HG03521 (cell line): ENCODE measurements around the gene TCERG1L.
"Not testable (repeated sequence)": the region's sequence is repeated elsewhere in the genome, so short reads cannot be mapped to it uniquely, and the experiment has no call there.

Experiments
- ATAC-seq: cut with Tn5 transposase; IDR thresholded peaks from one replicate; pipeline ENCODE4 v1.9.1; 2021; ENCODE audit warnings: mild to moderate bottlenecking, moderate library complexity; ENCODE audit not compliant: unreplicated experiment

The TCERG1L gene

DNA sequence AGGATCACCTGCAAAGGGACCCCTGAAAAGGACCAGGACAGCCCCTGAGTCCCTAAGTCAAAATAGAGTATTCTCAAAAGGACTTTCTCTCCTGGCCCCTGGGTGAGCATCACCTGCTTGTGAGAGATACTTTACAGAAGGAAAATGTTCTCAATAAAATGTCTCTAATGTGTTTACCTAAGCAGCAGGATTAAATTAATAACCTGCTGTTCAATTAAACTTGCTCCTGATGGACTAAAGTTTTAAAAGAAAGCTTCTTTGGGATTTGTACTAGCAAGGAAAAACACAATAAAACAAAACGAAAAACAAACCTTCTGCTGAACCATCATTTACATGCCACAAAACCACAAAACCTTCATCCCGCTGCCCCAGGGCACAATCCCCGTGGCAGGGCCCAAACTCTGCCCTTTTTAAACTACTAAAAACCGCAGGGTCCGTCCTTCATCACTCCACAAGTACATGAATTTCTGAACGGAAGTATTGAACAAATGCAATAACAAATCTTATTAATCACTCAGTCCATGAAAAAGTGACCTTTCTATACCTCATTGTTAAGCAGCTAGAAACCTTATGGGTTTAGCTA, 197.7 kb downstream of the TCERG1L start:
- no peak for ATAC-seq

DNA sequence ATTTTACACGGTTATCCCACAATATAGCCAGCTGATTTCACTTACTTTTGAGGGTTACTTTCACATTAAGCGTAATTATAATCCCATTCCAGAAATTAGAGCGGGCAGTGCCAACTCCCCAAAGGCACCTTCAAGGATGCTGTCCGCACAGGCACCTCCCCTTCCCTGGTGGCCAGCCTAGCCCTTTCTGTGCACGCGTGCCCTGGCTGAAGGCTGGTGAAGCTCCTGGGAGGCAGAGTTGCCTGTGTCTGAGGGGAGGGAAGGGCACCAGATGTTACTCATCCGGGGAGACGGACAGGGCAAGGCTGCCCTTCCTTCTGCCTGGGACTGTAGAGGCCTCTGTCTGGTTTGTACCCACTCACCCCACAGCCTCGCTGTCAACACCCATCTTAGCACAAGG, 198.4 kb downstream of the TCERG1L start:
- no peak for ATAC-seq

DNA sequence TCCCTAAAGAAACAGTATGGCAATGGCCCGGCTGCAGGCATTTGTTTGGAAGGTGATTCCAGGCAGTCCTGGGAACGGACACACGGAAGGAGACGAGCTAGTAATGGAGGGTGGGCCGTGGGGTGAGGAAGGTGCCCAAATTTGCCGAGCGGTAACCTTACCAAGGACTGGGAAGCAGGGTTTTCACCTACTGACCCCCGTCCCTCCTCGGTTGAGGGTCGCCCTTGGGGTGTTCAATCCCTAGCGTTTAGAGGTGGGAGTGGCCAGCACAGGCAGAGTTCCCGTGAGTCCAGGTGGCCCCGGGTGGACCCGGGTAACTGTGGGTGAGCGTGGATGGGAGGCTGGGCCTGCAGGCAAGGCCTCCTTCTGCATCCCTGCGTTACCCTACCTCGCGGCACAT, 198.8 kb downstream of the TCERG1L start:
- ATAC-seq, result no peak

DNA sequence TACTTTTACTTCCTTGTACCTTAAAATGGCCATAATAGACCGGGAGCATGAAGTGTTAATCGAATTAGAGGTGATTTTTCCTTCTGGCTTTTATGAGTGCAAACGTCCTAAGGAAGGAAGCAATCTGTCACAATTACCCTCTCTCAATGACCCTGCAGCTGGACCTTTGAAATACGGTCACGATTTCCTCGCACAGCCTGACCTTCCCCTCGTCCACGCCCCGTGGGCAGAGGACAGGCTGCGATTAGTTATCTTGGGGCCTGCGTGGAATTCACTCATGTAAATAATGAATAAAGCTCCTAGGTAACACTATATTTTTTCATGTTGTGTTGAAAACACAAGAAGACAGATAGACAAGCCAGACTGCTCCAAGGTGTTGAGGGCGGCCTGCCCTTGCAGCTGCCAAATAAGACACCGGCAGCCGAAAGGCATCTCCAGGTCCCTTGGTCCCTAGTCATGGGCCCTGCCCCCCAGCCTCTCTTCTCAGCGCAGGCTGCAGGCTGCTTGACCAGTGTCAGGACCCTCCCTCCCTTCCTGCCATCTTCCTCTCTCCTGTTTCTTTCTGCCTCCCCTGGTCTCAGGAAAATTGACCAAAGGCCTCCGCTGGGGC, 199.9 kb downstream of the TCERG1L start:
- no peak for ATAC-seq

DNA sequence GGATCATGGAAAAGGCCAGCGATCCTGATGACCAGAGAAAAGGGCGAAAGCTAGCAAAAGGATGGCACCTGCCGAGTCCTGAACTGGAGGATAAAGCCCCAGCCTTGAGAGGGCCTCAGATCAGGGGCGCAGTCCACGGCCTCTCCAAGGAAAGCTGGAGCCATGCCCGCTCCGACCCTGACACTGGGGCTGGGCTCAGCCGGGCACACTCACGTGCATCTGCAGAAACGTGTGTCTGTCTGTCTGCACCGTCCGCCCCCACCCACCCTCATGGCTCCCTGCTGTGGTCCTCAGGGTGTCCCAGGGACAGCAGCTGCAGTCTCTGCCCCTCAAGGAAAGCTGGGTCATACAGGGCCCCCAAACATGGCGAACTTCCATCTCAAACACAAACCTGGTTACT, 200.5 kb downstream of the TCERG1L start:
- ATAC-seq, result no peak

DNA sequence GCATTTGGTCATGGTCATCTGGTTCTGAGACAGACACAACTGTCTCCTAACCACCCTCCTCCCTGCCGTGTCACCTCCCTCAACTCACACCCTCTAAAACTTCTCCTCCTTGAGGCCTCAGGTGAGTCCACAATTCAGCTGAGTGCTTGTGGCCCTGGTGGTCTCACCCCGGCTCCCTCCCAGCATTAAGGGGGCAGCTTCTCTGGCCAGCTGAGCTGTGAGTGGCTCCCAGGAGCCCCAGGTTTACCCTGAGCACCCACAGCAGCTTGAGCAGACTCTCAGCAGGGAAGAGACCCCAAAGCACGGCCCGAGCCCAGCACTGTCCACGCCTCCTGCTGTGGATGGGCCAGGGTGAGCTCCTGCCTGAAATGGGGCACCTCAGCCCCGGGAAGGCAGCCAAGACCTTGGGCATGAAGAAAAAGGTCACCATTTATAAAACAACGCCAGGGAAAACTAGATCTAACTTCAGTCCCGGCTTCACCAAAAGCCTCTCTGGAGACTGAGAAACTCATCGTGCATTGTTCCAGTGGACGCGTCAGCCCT, 201.2 kb downstream of the TCERG1L start:
- ATAC-seq, result no peak

DNA sequence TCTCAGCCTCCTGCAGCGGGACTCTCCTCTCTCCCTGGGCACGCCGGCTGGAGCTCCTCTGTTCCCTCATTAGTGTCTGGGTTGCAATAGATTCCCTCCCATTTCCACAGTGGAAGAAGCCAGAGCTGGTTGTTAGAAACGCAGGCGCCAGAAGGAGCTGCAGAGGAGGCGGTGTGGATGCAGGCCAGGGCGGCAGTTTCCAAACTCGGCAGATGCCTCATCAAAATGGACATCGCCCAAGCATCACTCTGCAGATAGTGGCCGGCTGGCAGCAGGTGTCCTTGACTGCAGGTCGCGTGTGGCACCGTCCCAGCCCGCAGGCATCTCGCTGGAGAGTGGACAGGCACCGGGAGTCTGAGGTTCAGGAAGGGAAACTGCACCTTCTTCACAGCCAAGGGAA, 201.8 kb downstream of the TCERG1L start:
- no peak for ATAC-seq

DNA sequence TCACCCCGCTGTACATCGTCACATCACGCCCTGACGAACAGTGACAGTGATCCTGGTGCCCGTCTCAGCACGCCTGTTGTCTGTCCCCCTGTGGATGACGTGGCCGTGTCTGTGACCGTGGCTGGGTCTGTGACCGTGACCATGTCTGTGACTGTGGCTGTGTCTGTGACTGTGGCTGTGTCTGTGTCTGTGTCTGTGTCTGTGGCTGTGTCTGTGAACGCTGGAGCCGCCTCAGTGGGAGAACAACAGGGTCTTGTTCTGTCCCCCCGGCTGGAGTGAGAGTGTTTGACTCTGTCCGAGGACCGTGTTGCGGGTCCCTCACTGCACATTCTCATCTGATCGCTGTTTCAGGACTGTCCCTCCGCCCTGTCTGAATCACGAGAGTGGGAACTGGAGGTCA, 202.2 kb downstream of the TCERG1L start:
- ATAC-seq, result no peak

DNA sequence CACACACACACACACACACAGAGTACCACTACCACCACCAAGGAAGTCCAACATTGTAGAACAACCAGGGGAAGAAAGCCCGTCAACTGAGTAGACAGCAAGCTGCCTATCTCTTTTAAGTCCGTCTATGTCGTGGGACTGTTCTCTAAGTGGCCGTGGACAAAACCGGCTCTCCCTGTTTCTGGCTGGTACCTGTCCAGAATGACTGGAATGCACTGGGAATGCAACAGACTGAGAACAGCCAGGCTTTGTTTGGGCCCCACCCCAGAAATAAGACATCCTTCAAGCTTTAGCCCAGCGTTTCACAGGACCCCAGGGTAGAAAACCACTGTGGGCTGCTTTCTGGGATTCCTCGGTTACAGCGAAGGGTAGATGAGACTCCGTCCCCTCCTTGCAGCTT, 203.6 kb downstream of the TCERG1L start:
- ATAC-seq, result no peak

DNA sequence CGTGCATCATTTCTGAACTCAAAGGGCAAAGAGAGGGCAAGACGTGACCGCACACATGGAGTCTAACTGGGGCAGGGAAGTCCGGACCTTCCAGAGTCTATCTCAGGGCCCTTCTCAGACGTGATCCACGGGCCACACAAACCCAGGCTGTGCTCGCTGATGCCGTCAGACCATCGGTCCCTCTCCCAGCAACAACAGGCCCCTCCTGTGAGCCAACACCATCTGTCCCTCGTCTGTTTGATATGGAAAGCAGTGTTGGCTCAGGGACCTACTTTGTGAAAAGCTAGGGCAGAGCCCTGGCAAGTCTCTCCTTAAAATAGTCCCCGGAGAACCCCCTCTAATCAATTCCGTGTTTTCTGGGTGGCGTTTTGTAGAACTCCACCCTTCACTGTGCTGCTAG, 208.8 kb downstream of the TCERG1L start:
- ATAC-seq, result no peak

DNA sequence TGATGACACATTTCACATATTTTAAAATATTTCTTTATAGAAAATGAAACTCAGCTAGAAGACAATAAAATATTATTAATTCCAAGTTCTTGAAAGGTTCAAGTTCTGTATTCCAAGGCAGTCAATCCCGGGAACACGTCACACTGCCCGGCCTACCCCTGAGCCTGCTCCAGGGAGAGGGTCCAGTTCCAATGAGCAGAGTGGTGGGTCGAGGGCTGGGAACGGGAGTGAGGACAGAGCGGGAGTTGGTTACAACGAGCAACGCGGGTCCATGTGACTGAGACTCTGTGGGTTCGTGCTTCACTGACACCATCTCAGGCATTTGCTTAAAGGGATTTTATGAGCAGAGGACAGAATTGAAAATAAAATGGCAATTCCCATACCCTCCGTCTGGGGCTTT, 209.4 kb downstream of the TCERG1L start:
- no peak for ATAC-seq

DNA sequence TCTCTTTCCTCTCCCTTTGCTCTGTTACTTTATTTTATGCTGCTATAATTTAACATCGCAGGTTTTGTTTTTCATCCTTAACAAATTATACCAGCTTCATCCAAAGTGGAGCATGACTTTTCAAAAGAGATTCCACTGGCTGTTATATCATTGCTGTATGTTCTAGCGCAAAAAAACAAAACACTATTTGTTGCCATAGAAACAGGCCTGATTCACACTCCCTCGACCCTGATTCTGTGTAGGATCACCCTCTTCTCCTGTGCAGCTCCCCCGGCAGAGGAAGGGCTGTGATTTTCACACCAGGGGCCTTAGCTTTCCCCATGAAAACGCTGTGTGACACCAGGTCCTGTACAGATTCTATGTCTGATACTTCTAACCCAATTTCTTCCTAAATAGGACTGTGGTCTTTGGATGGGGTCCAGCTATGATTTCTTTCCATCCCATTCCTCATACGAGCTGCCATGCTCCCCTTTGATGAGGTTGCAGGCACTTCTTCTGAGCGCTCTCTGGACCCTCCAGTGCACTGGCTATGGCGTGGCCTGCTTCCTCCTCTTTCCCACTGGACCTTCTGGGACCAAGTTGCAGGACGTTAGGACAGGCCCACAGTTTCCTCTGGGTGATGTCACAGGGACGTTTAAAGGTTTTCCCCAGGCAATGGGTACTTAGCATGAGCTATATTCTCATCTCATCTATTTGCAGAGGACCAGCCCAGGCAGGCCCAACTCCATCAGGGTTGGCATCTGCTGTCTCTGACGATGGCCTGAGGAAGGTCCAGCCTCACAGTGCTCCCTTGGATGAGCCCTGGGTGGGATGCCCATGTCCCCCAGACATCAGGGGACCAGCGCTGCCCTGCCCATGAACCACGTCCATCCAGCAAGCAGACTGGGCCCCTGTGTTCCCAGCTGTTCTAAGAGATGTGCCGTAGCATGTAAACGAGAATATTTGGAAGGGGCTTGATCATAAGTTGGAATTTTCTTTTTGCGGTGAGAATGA, 210.8 kb downstream of the TCERG1L start:
- ATAC-seq, result not testable (repeated sequence)

DNA sequence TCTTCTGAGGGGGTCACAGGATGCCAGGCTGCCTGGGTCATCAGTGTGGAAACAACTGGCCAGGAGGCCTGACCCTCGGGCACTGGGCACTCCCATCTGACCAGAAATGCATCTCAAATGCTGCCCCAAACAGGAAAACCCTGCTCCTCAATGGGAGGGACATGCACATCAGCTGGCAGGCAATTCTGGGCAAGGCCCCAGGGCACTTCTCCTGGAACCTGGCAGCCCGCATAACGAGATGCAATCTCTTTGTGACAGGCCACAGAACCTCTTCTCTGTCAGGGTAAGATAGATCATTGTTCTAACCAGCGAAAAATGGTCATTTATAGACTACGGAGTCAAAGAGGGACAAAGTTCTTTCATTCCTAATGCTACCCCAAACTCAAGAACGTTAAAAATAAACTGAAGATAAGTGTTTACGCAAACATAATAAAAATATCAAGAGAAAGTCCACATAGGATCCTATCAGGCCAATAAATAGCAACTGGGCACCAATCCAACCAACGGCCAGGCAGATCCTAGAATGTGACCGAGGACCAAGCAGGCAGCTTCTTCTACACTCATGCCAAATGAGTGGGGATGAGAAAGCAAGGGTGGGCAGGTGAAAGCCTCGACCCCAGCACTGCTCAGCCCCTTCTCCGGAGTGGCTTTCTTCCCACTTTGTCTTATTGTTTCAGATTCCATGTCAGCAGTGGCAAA, 212.3 kb downstream of the TCERG1L start:
- ATAC-seq, result no peak

DNA sequence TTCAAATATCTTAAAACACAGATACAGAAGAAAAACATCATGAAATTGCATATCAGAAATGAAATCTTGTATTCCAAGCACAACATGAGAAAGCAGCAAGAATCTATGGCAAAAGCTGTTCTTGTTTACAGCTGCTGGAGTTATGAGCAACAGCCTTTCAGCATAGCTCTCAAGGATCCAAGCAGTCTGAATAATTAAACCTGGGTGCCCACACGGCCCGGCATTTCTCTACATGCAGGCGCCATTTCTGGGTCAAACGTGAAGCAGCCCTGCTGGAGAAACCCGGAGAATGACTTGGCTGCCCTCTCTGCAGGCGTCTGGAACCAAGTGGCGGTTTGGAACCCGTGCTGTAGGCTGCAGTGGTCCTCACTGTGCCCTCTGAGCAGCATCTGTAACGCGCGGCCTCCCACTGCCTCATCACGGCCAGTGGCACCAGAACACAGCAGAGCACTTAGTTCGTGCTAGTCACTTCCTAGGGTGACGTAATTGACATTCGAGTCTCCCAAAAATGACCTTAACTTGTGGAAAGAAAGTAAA, 213.0 kb downstream of the TCERG1L start:
- ATAC-seq, result no peak

DNA sequence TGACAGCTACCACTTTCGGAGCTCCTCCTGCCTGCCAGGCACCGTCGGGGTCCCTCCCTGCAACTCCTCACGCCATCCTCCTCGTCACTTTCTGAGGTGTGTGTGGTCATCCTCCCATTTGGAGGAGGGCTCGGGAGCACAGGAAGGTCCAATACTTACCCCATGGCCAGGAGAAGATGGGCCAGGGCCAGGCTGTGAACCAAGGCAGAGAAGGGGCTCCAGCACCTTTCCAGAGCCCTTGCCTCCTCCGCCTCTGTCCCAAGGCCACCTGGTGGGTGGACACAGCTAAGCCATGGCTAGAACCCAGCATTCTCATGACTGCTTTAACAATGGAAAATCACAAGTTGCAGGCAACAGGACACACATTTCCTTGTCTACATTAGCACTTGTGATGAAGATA, 215.5 kb downstream of the TCERG1L start:
- no peak for ATAC-seq

DNA sequence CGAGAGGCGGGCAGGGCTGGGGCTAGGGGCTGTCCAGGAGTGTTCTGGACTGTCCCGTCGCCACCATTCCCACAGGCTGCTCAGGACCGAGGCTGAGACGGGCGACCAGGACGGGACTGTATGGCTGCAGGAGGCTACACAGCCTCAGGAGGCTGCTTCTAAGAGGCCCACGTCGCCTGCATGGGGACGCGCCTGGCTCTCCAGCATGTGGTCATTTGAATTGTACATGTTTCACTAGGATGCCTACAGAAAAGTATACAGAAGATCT, 216.3 kb downstream of the TCERG1L start:
- no peak for ATAC-seq

DNA sequence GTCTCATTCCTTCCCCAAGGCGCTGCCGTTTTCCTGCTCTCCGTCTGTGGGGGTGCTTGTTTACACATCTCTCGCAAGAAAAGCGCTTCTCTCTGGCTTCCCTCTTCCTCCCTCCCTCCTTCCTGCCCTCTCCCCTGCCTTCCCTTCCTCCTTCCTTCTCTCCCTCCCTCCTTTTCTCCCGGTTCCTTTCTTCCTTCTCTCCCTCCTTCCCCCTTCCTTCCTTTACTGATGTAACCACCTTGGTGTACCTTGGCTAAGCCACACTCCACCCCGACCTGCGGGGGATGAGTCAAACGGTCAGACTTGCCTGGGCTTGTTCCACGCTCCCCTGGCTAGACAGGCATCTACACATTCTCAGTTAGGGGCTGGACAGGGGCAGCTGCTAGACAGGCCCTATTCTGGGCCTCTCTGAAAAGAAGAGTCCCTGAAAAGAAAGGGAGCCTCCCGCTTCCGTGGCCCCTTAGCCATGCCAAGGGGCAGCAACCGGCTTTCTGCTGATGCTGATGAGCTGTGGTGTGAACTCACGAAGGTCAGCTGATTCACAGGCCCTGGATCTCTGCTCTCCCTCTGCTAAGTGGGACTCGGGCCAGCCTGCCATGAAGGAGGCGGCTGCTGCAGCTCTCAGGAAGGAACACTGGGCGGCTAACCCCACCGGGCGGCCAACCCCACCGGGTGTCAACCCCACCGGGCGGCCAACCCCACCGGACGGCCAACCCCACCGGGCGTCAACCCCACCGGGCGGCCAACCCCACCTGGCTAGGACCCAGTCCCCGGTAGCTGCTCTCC, 216.8 kb downstream of the TCERG1L start:
- no peak for ATAC-seq

DNA sequence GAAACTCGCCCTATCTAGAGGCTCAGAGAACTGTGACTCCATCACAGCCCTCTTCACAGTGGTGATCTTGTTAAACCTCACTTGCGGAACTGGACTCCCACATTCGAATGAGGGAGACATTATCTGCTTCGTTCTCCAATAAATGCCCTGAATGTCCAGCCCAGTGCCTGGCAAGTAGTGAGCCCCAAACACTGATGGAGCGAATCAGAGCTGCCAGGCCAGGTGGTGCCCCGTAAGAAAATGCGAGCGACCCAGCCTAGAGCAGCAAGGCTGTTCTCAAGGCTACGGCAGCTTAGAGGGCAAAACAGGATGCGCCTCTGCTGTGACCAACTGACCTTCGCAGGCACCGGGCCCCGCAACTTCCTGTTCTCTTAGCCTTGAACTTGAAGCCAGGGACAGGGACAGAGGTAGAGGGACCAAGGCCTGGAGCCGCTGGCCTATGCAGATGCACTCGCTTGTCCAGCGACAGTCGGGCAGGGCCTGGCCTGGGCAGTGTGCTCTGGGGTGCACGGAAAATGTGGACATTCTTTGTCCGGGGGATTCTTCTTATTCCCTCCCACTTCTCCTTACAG, 217.6 kb downstream of the TCERG1L start:
- no peak for ATAC-seq

DNA sequence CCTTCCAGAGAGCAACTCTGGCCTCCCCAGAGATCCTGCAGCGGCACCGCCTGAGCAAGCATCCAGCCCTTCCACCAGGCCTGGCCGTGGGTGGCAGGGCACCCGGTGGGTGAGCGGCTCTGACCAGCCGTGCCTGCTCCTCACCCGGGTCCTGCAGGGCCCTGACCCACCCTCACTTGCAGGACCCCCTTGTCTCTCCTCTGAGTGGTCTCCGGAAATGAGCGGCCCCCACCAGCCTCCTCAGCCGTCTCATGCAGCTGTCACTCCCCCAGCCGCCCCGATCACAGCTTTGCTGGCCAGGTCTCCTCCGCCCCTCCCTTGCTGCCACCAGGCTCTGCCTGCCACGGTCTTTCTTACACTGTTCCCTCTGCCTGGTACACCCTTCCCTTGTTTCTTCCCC, 218.2 kb downstream of the TCERG1L start:
- no peak for ATAC-seq

DNA sequence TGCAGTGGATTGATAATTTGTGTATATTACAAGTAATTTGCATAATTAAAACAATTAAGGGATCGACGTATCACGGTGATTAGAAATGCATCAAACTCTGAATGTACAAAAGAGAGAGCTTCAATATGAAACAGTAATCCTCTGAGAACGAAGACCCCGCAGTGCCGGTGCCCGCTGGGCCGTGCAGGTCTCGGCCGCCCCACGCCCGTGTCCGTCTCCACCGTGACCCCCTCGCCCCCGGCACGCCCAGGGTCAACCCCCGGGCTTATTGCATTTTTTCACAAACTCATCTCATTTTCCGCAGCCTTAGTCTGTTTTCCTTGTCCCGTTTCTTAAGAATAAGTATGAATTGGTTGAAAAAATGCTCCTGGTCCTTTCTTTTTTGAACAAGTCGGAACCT, 218.6 kb downstream of the TCERG1L start:
- ATAC-seq, result no peak
